22Rv1 (cell line): Measurements from ENCODE around the gene SLC12A5.

Source experiments
- ZFX ChIP-seq: fragments of 450-650 bp; IDR thresholded peaks from 2 replicates; pipeline ENCODE4 v1.6.1; 2017; ENCODE audit warnings: antibody characterized with exemption, borderline replicate concordance
- TF ChIP-seq, protein P1 (sequence below): fragments of 450-650 bp; IDR thresholded peaks from 2 replicates; pipeline ENCODE4 v1.5.1; 2017; ENCODE audit warnings: mild to moderate bottlenecking

DNA sequence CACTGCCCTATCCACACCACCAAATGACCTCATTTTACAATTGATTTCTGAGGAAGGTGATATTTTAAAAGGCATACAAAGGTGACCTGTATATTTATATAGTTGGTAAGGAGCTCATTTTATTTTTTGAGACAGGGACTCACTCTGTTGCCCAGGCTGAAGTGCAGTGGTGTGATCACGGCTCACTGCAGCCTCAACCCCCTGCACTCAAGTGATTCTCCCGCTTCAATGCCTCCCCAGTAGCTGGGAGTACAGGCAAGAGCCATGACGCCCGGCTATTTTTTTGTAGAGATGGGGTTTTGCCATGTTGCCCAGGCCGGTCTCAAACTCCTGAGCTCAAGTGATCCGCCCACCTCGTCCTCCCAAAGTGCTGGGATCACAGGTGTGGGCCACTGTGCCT is 47.8 kb downstream of the SLC12A5 start:
- TF ChIP-seq, protein P1, sequence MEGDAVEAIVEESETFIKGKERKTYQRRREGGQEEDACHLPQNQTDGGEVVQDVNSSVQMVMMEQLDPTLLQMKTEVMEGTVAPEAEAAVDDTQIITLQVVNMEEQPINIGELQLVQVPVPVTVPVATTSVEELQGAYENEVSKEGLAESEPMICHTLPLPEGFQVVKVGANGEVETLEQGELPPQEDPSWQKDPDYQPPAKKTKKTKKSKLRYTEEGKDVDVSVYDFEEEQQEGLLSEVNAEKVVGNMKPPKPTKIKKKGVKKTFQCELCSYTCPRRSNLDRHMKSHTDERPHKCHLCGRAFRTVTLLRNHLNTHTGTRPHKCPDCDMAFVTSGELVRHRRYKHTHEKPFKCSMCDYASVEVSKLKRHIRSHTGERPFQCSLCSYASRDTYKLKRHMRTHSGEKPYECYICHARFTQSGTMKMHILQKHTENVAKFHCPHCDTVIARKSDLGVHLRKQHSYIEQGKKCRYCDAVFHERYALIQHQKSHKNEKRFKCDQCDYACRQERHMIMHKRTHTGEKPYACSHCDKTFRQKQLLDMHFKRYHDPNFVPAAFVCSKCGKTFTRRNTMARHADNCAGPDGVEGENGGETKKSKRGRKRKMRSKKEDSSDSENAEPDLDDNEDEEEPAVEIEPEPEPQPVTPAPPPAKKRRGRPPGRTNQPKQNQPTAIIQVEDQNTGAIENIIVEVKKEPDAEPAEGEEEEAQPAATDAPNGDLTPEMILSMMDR: no peak
- no peak for TF ChIP-seq ZFX
